Activated effector memory CD4-positive, alpha-beta T cell treated with Interleukin-2 at 50 U/mL for 16 hours (primary cell): ENCODE data around the gene ADCY5.
A peak's percentile ranks its signal among the peaks of the same experiment; 100 is the strongest.

Source experiments
- DNase-seq: peaks from one replicate; pipeline ENCODE4 v3.0.0-alpha.2; 2020

The ADCY5 gene

GRCh38 chr3:123337948-123338619 lies 110.8 kb downstream of the ADCY5 start:
- DNase-seq = no peak

- no peak for DNase-seq
Measured at GRCh38 chr3:123337226-123337625, 111.7 kb downstream of the ADCY5 start.

- DNase-seq = no peak
Measured at GRCh38 chr3:123336441-123336851, 112.4 kb downstream of the ADCY5 start.

- no peak for DNase-seq
Measured at GRCh38 chr3:123336001-123336400, 112.9 kb downstream of the ADCY5 start.

- no peak for DNase-seq
Measured at GRCh38 chr3:123335007-123335670, 113.8 kb downstream of the ADCY5 start.

- no peak for DNase-seq
Measured at GRCh38 chr3:123334056-123334455, 114.8 kb downstream of the ADCY5 start.

GRCh38 chr3:123333401-123333800 lies 115.5 kb downstream of the ADCY5 start:
- DNase-seq = no peak

GRCh38 chr3:123332124-123332641 lies 116.7 kb downstream of the ADCY5 start:
- no peak for DNase-seq

- DNase-seq = no peak
Measured at GRCh38 chr3:123331651-123332050, 117.2 kb downstream of the ADCY5 start.

- no peak for DNase-seq
Measured at GRCh38 chr3:123331006-123331405, 117.9 kb downstream of the ADCY5 start.

GRCh38 chr3:123330441-123330991 lies 118.4 kb downstream of the ADCY5 start:
- DNase-seq = no peak

- DNase-seq = no peak
Measured at GRCh38 chr3:123329636-123330340, 119.1 kb downstream of the ADCY5 start.

GRCh38 chr3:123328851-123329635 lies 119.8 kb downstream of the ADCY5 start:
- DNase-seq = peak; percentile 52

GRCh38 chr3:123327956-123328850 lies 120.7 kb downstream of the ADCY5 start:
- DNase-seq = no peak

- DNase-seq = no peak
Measured at GRCh38 chr3:123327480-123327879, 121.4 kb downstream of the ADCY5 start.

- no peak for DNase-seq
Measured at GRCh38 chr3:123326531-123326930, 122.4 kb downstream of the ADCY5 start.

- DNase-seq = no peak
Measured at GRCh38 chr3:123325766-123326256, 123.1 kb downstream of the ADCY5 start.

- no peak for DNase-seq
Measured at GRCh38 chr3:123324880-123325765, 123.8 kb downstream of the ADCY5 start.

- DNase-seq = no peak
Measured at GRCh38 chr3:123323781-123324180, 125.1 kb downstream of the ADCY5 start.

- DNase-seq = no peak
Measured at GRCh38 chr3:123322866-123323265, 126.0 kb downstream of the ADCY5 start.
